Common myeloid progenitor, CD34-positive (primary cell): ENCODE measurements around the gene ADAM21. TPM values are rescaled to one million over a fixed set of nuclear protein-coding genes. Genes with fewer than 3 reads are reported as not detected.
"Not testable (repeated sequence)": the region's sequence is repeated elsewhere in the genome, so short reads cannot be mapped to it uniquely, and the experiment has no call there.

Experiments used
- CTCF ChIA-PET: fragments of 350-600 bp; sonication (Branson Sonifier 250); formaldehyde crosslinking; loops from one replicate; lab custom pipeline; 2021; ENCODE audit warnings: antibody characterized with exemption; lab: Charles Lee
- POLR2A ChIA-PET: fragments of 350-600 bp; sonication (Branson Sonifier 250); formaldehyde crosslinking; loops from one replicate; lab custom pipeline; 2021; ENCODE audit warnings: antibody characterized with exemption; lab: Charles Lee
- DNase-seq, 3 donors: peaks; one replicate each; pipeline versions ENCODE4 v3.0.0 to v3.0.0-alpha.2; 2013
- H3K27ac ChIP-seq, 2 experiments: 1 replicate in 1 of 2; 2 replicates in 1 of 2; pipeline ENCODE4 v1.7.0; 2013; ENCODE audit warnings: inconsistent platforms in 2 of 2, low read length in 2 of 2, mild to moderate bottlenecking in 2 of 2, low read depth in 1 of 2, moderate library complexity in 1 of 2; ENCODE audit not compliant: severe bottlenecking in 2 of 2, insufficient read depth in 1 of 2, poor library complexity in 1 of 2
- H3K27me3 ChIP-seq, 5 experiments: replicated peaks in 2 of 5; 1 replicate in 3 of 5; 2 replicates in 2 of 5; pipeline versions ENCODE4 v1.6.1 to v1.7.0; 2013; ENCODE audit warnings: low read length in 4 of 5, mild to moderate bottlenecking in 2 of 5, moderate library complexity in 2 of 5, inconsistent platforms in 1 of 5; ENCODE audit not compliant: insufficient read depth in 5 of 5, control insufficient read depth in 4 of 5
- H3K36me3 ChIP-seq, 4 experiments: 1 replicate in 2 of 4; 2 replicates in 2 of 4; pipeline versions ENCODE4 v1.6.1 to v1.7.0; 2013; ENCODE audit warnings: low read length in 3 of 4, control low read depth in 1 of 4, mild to moderate bottlenecking in 1 of 4; ENCODE audit not compliant: control insufficient read depth in 4 of 4, insufficient read depth in 4 of 4
- H3K4me1 ChIP-seq, 4 experiments: 1 replicate in 3 of 4; 2 replicates in 1 of 4; pipeline versions ENCODE4 v1.6.1 to v1.7.1; 2013; ENCODE audit warnings: low read length in 3 of 4, mild to moderate bottlenecking in 3 of 4, control low read depth in 1 of 4, inconsistent platforms in 1 of 4, moderate library complexity in 1 of 4; ENCODE audit not compliant: control insufficient read depth in 4 of 4, insufficient read depth in 4 of 4; ENCODE audit errors: control extremely low read depth in 1 of 4
- H3K4me3 ChIP-seq, 7 experiments: 1 replicate in 4 of 7; 2 replicates in 3 of 7; pipeline versions ENCODE4 v1.5.1 to v1.7.0; 2013; ENCODE audit warnings: mild to moderate bottlenecking in 7 of 7, low read length in 6 of 7, moderate library complexity in 6 of 7, inconsistent platforms in 2 of 7, low read depth in 2 of 7, control low read depth in 1 of 7; ENCODE audit not compliant: insufficient read depth in 4 of 7, control insufficient read depth in 1 of 7; ENCODE audit errors: extremely low read depth in 1 of 7
- H3K9me3 ChIP-seq, 5 experiments: 1 replicate in 4 of 5; 2 replicates in 1 of 5; pipeline versions ENCODE4 v1.6.1 to v1.7.1; 2013; ENCODE audit warnings: low read length in 4 of 5, mild to moderate bottlenecking in 2 of 5, inconsistent platforms in 1 of 5, low read depth in 1 of 5, moderate library complexity in 1 of 5; ENCODE audit not compliant: control insufficient read depth in 4 of 5, insufficient read depth in 2 of 5; ENCODE audit errors: control extremely low read depth in 1 of 5
- WGBS: methylation state at CpG from one replicate; pipeline ENCODE4 v1.1.5; 2013; ENCODE audit not compliant: insufficient coverage; 5-methylcytosine and 5-hydroxymethylcytosine counted together
- polyA plus RNA-seq: library from polyadenylated mRNA; unstranded; fragments of 120-200 nt; gene quantifications from one replicate; pipeline ENCODE4 v1.2.1, GENCODE V29; 2013

ADAM21 gene
- polyA plus RNA-seq: 0.11 TPM

- H3K27me3 ChIP-seq: no peaks in the 10 kb centered on the region
- ChIA-PET POLR2A (no interaction called here), CTCF (interaction anchor here (1.1 kb wide), 1 partner anchor 9 kb away, joined by 3 read pairs; no protein-coding TSS in a partner anchor)
- peaks cover 0 to under 1% (median 0%) of the 10 kb centered on the region in 5 experiments for H3K9me3 ChIP-seq
- no peak within 1 kb of the TSS for H3K27ac ChIP-seq
- peaks cover 0 to 6% (median 5%) of the 10 kb centered on the region in 4 experiments for H3K4me1 ChIP-seq
- no peak within 1 kb of the TSS for H3K4me3 ChIP-seq
- WGBS: 100% methylated on average over 1 of the region's 1 CpG
- no peaks in the 10 kb centered on the region for H3K36me3 ChIP-seq
- no peak for DNase-seq
Observed at GRCh38 chr14:70451874-70452273, at the start of gene ADAM21. ADAM21 (plus strand) TSS chr14:70452174; CDS start chr14:70457500, 5,326 bp downstream.

GRCh38 chr14:70403335-70403734, 48.6 kb upstream of the ADAM21 start:
- H3K27ac ChIP-seq, H3K4me1 ChIP-seq, H3K4me3 ChIP-seq, H3K27me3 ChIP-seq, CTCF ChIA-PET: not testable (repeated sequence)
- H3K36me3 ChIP-seq: peaks cover 0 to 22% (median 15%) of the 10 kb centered on the region in 4 experiments
- peaks cover 0 to 22% (median 8%) of the 10 kb centered on the region in 5 experiments for H3K9me3 ChIP-seq
- WGBS: 100% methylated on average over 3 of the region's 4 CpGs
- peak in 2 of 3 donors; percentile 19 to 29 for DNase-seq
- POLR2A ChIA-PET: interaction anchor here (0.7 kb wide), 1 partner anchor 17 kb away, joined by 3 read pairs; no protein-coding TSS in a partner anchor

DNA sequence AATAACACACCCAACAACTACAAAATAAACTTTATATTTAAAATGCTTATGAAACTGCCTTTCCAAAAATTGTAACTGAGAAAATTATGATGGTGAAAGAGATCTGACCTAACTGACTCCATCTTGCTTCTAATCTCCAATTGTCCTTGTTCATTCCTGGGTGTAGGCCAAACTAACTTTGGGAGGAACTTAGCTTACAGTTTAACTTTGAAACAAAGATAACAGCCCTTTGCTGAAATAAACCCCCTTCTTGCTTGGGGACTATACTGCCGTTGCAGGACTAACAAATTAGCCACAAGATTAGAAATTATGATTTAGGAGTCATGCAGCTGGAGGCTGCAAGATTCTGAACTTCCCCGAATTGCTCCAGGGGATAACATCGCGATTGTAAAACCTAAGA, 45.8 kb upstream of the ADAM21 start:
- H3K4me1 ChIP-seq, H3K27ac ChIP-seq, H3K27me3 ChIP-seq, DNase-seq, H3K4me3 ChIP-seq, POLR2A ChIA-PET, CTCF ChIA-PET, H3K9me3 ChIP-seq: not testable (repeated sequence)
- H3K36me3 ChIP-seq: peaks cover 0 to 14% (median 5%) of the 10 kb centered on the region in 4 experiments
- WGBS: 95% methylated on average over 3 of the region's 4 CpGs

DNA sequence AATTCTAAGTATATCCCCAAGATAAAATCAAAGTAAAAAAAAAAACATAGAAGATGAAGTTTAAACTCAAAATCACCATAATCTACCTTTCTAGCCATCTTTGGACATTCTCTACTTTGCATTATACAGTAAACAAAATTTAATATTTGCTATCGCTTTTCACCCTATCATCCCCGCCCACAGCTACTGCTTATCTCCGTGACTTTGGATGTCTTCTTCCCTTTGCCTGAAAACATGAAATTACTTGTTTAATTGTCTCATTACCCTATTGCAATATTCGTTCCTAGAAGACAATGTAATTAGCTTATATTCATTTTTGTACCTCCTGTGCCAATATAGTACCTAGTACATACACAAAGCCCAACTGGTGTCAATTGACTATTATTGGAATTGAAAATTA, 44.4 kb upstream of the ADAM21 start:
- 100% methylated on average over 3 of the region's 4 CpGs for WGBS
- POLR2A ChIA-PET: interaction anchor here (0.6 kb wide), 1 partner anchor 597 kb away, joined by 3 read pairs; no protein-coding TSS in a partner anchor
- Histone ChIP-seq H3K27ac (no peak overlapping the region), H3K27me3 (no peaks in the 10 kb centered on the region), H3K4me3 (no peak overlapping the region), H3K36me3 (peaks cover 0 to 9% (median 6%) of the 10 kb centered on the region in 4 experiments), H3K4me1 (no peaks in the 10 kb centered on the region), H3K9me3 (peaks cover 0 to 3% (median 0%) of the 10 kb centered on the region in 5 experiments)
- CTCF ChIA-PET: interaction anchor here (0.7 kb wide), 1 partner anchor 59 kb away, joined by 3 read pairs; no protein-coding TSS in a partner anchor
- DNase-seq: no peak

- CTCF ChIA-PET: no interaction called here
- POLR2A ChIA-PET: interaction anchor here (0.6 kb wide), 1 partner anchor 245 kb away, joined by 3 read pairs; no protein-coding TSS in a partner anchor
- WGBS: no CpG with 5 or more reads among the region's 2 CpGs
- H3K27me3 ChIP-seq: no peaks in the 10 kb centered on the region
- H3K36me3 ChIP-seq: peaks cover 0 to 3% (median 2%) of the 10 kb centered on the region in 4 experiments
- H3K9me3 ChIP-seq: no peaks in the 10 kb centered on the region
- DNase-seq: no peak
- peaks cover 2 to 9% (median 4%) of the 10 kb centered on the region in 4 experiments for H3K4me1 ChIP-seq
- H3K4me3 ChIP-seq: peak overlapping the region in 6 of 7 experiments; percentile 23 to 98 (median 89)
- no peak overlapping the region for H3K27ac ChIP-seq
Observed at GRCh38 chr14:70415788-70416187, 36.2 kb upstream of the ADAM21 start.

- Histone ChIP-seq H3K36me3 (peaks cover 0 to 3% (median 2%) of the 10 kb centered on the region in 4 experiments), H3K4me3 (peak overlapping the region; percentile 54 to 98 (median 91)), H3K9me3 (no peaks in the 10 kb centered on the region), H3K4me1 (peaks cover 2 to 9% (median 4%) of the 10 kb centered on the region in 4 experiments), H3K27me3 (no peaks in the 10 kb centered on the region), H3K27ac (peak overlapping the region; percentile 25 to 74)
- peak; percentile 9 to 53 (median 26) for DNase-seq
- ChIA-PET POLR2A (no interaction called here), CTCF (interaction anchor here (0.7 kb wide), 1 partner anchor 122 kb away, joined by 4 read pairs; no protein-coding TSS in a partner anchor)
- no CpG with 5 or more reads among the region's 9 CpGs for WGBS
Observed at GRCh38 chr14:70416338-70416724, 35.6 kb upstream of the ADAM21 start.

DNA sequence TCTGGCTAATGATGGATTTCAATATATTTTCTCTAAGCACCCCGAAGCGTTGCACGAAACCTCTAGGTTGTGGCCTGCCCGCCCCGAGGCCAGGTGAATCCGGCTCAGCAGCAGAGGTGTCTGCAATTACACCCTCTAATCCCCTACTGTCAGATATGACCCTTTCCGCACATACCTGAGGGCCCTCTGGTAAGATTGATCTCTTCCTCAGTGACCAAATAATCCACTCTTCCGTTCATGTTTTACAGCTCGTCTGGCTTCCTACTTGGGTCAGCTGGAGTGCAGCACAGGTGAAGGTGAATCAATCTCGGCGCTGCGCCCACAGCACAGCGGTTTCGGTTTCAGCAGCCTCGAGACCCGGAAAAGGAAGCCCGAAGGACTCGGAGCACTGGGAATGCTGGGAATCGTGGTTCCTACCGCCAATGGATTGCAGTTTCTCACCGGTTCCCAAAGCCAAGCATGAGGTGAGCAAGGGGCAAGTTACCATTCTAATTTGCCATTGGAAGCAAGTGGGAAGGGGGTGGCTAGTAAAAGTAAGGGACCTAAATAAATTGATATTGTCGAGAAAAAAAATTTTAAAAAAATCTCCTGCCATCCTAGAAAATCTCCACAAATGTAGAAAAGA, 35.1 kb upstream of the ADAM21 start, which contains the start of gene SYNJ2BP:
SYNJ2BP (minus strand) TSS at position 366 of the 625 bp plus-strand sequence; CDS start at position 239, 127 bp downstream.
- peak; percentile 7 to 61 (median 46) for DNase-seq
- H3K4me1 ChIP-seq: peaks cover 2 to 9% (median 4%) of the 10 kb centered on the region in 4 experiments
- peak within 1 kb of the TSS; percentile 25 to 74 for H3K27ac ChIP-seq
- no peaks in the 10 kb centered on the region for H3K9me3 ChIP-seq
- POLR2A ChIA-PET: no interaction called here
- H3K36me3 ChIP-seq: peaks cover 0 to 3% (median under 1%) of the 10 kb centered on the region in 4 experiments
- H3K4me3 ChIP-seq: peak within 1 kb of the TSS; percentile 54 to 98 (median 91)
- CTCF ChIA-PET: interaction anchor here (0.7 kb wide), 1 partner anchor 122 kb away, joined by 4 read pairs; no protein-coding TSS in a partner anchor
- no peaks in the 10 kb centered on the region for H3K27me3 ChIP-seq
- WGBS: under 1% methylated on average over 14 of the region's 22 CpGs
